Muscle layer of colon (tissue), 2 donors: Measurements from ENCODE around the gene OR6B3.
"Not testable (repeated sequence)": the region's sequence is repeated elsewhere in the genome, so short reads cannot be mapped to it uniquely, and the experiment has no call there.

Source experiments
- H3K27ac ChIP-seq: one replicate; pipeline ENCODE4 v1.7.0; 2013; ENCODE audit warnings: low read depth, mild to moderate bottlenecking, low read length, moderate library complexity
- H3K27me3 ChIP-seq, 2 donors: one replicate each; pipeline ENCODE4 v1.7.0; 2013; ENCODE audit warnings: low read length in 2 of 2, mild to moderate bottlenecking in 2 of 2; ENCODE audit not compliant: insufficient read depth in 2 of 2, control insufficient read depth in 1 of 2
- H3K36me3 ChIP-seq: one replicate; pipeline ENCODE4 v1.7.0; 2013; ENCODE audit warnings: mild to moderate bottlenecking, low read length; ENCODE audit not compliant: insufficient read depth
- H3K4me1 ChIP-seq: one replicate; pipeline ENCODE4 v1.7.0; 2013; ENCODE audit warnings: mild to moderate bottlenecking, low read length; ENCODE audit not compliant: insufficient read depth
- H3K4me3 ChIP-seq, 2 donors: one replicate each; pipeline ENCODE4 v1.7.0; 2013; ENCODE audit warnings: low read length in 2 of 2, low read depth in 1 of 2, mild to moderate bottlenecking in 1 of 2, moderate library complexity in 1 of 2
- H3K9ac ChIP-seq: one replicate; pipeline ENCODE4 v1.7.0; 2013; ENCODE audit warnings: low read length
- H3K9me3 ChIP-seq: one replicate; pipeline ENCODE4 v1.7.0; 2013; ENCODE audit warnings: mild to moderate bottlenecking, low read length
- donor health status: abdominal sarcoma.
- donor health status: Adenocarcinoma of cecum.

OR6B3 gene

DNA sequence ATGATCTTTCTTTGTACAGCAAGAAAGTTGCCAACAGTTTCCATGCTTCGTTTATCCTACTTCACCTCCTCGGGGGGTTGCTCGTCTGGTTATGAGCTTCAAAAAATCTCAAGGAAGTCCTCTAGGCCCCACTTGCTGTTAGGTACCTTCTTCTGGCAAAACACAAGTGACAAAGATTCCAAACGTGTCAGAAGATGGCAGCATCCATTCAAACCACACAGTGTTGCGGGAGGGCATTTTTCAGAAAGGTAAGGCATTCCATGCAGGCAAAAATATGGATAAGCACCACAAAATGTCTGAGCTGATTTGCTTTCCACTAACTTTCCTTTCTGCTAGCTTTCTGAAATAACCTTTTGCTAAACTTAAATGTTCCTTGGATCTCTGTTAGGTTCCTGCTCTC is 13.2 kb upstream of the OR6B3 start:
- Histone ChIP-seq H3K9me3 (peaks cover 4% of the 10 kb centered on the region), H3K27me3 (no peaks in the 10 kb centered on the region), H3K27ac (no peak overlapping the region), H3K9ac (no peak overlapping the region), H3K36me3 (no peaks in the 10 kb centered on the region), H3K4me3 (no peak overlapping the region), H3K4me1 (no peaks in the 10 kb centered on the region)

DNA sequence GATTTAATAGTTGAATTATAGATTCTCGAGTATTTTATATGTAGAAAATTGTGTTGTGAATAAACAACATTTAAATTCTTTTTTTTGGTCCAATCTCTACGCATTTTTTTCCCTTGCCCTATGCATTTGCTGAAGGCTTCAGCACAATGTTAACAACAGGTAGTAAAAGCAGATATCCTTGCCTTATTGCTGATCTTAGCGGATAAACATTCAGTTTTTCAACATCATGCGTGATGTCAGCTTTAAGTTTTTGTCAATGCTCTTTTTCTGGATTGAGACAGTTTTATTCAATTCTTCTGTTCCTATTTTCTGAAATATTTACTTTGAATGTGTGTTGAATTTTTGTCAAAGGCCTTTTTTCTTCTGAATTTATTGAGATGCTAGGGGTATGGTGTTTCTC is 11.6 kb upstream of the OR6B3 start:
- no peak overlapping the region for H3K27ac ChIP-seq
- no peak overlapping the region for H3K9ac ChIP-seq
- H3K27me3 ChIP-seq = no peaks in the 10 kb centered on the region
- H3K36me3 ChIP-seq = no peaks in the 10 kb centered on the region
- peaks cover 4% of the 10 kb centered on the region for H3K9me3 ChIP-seq
- no peak overlapping the region for H3K4me3 ChIP-seq
- H3K4me1 ChIP-seq = no peaks in the 10 kb centered on the region

DNA sequence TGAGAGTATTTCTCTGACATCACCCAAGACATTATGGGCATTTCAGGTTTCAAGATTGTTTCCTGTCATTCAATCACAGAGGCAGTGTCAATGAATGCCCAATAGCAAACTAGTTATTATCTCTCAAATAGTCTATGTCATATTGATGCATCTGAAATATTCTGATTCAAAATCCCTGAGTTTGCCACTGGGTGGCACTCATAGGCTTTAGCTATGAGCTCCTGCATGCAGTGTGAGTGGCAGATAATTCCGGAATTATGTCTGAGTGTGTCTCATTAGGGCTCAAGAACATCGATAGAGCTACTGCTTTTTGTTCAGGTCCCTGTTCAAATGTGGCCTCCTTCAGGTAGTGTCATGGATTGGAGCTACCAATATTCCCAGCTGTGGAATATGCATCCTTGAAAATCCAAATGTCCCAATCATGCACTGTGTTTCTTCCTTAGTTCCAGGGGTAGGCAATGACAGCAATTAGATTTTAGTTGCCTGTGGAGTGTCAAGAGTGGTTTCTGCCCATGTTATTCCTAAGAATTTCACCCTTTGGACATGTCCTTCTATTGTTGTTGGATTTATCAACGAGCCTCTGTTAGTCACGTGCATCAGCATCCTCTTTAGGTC is 7.8 kb upstream of the OR6B3 start:
- Histone ChIP-seq H3K27me3 (no peaks in the 10 kb centered on the region), H3K4me3 (no peak overlapping the region), H3K9ac (no peak overlapping the region), H3K36me3 (no peaks in the 10 kb centered on the region), H3K9me3 (no peaks in the 10 kb centered on the region), H3K27ac (no peak overlapping the region), H3K4me1 (no peaks in the 10 kb centered on the region)

DNA sequence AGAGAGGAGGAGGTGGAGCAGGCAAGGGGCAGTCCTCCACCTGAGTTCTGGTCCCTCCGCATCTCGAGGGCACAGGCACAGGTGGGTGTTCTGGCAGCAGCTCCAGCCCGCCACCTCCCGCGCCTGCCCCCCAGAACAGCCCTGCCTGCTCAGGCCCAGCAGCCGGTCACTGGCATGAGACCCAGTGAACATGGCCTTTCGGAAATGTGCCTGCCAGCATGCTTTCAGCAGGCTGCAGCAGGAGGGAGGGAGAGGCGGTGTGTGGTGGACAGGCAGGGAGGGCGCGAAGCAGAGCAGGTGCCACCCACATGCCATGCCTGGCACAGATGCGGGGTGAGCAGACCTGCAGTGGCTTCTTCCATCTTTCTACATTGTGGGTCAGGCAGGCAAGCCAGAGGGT is 3.4 kb upstream of the OR6B3 start:
- H3K4me3 ChIP-seq = no peak overlapping the region
- H3K36me3 ChIP-seq = no peaks in the 10 kb centered on the region
- peaks cover 0 to 14% of the 10 kb centered on the region in 2 donors for H3K27me3 ChIP-seq
- H3K27ac ChIP-seq = no peak overlapping the region
- no peak overlapping the region for H3K9ac ChIP-seq
- H3K9me3 ChIP-seq = no peaks in the 10 kb centered on the region
- no peaks in the 10 kb centered on the region for H3K4me1 ChIP-seq

DNA sequence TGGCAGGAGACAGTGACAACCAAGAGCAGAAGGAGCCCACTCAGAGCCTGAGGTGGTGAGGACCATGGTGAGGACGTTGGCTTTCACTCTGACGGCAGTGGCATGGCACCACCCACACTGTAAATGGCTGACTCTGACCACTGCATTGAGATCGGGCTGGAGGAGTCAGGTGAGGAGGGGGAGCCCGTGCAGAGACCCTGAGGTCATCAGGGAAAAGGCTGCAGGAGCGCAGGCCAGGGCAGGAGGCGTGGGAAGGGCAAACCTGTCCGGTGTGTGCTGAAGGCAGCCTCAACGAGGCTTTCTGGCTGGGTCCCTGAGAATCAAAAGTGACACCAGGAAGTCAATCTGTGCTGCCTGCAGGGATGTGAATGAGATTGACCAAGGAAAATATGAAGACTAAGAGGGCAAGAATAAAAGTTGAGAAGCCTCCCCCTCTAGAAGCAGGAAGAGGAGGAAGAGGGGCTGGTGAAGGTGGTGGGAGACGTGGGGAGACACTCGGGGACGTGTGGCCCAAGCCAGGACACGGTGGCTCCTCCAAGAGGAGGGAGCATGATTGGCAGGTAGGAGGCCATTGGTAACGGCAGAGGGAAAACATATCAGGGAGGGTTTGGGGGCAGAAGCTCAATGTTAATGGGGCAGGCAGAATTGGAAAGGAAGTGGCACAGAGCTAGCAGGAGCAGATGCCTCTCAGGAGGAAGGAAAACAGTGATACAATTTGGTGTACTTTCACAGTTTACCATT is 2.0 kb upstream of the OR6B3 start:
- no peak overlapping the region for H3K27ac ChIP-seq
- no peaks in the 10 kb centered on the region for H3K36me3 ChIP-seq
- no peak overlapping the region for H3K9ac ChIP-seq
- no peak overlapping the region for H3K4me3 ChIP-seq
- no peaks in the 10 kb centered on the region for H3K9me3 ChIP-seq
- H3K4me1 ChIP-seq = no peaks in the 10 kb centered on the region
- peaks cover 0 to 14% of the 10 kb centered on the region in 2 donors for H3K27me3 ChIP-seq

DNA sequence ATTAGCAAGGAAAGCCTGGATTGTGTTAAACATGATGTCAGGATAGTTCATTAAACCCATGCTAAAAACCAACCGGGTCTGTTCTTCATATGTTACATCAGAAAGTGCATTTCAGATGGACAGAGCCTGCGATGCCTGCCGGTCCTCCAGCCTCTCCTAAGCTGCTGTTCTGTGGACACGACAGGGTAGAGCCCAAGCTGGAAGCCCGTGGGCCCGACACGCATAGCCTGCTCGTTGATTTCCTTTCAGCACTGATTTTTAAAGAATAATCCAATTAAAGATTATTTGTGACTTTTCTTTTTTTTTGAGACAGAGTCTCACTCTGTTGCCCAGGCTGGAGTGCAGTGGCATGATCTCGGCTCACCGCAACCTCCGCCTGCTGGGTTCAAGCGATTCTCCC is 797 bp downstream of the OR6B3 start:
- no peak overlapping the region for H3K4me3 ChIP-seq
- H3K36me3 ChIP-seq = no peaks in the 10 kb centered on the region
- no peaks in the 10 kb centered on the region for H3K9me3 ChIP-seq
- no peak overlapping the region for H3K9ac ChIP-seq
- H3K4me1 ChIP-seq = no peaks in the 10 kb centered on the region
- H3K27ac ChIP-seq = no peak overlapping the region
- H3K27me3 ChIP-seq = peaks cover 0 to 14% of the 10 kb centered on the region in 2 donors

DNA sequence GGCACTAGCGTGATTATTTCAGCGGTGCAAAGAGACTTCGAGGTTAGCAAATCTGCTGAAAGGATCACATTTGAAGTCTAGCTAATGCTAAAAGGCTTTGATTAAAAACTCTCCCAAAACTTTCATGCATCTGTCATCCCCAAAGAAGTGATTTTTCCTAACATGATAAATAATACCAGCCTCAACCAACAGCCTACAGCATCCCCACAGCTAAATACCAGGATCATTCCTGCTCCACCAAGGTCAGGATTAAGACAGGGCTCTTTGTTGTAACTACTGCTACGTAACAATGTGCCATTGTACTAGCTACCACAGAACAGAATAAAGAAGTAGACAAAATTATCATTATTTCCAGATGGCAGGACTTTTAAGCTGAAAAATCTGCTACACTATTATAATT is 1.6 kb downstream of the OR6B3 start:
- H3K9me3 ChIP-seq = no peaks in the 10 kb centered on the region
- no peaks in the 10 kb centered on the region for H3K36me3 ChIP-seq
- no peak overlapping the region for H3K27ac ChIP-seq
- H3K4me1 ChIP-seq = no peaks in the 10 kb centered on the region
- peaks cover 0 to 14% of the 10 kb centered on the region in 2 donors for H3K27me3 ChIP-seq
- no peak overlapping the region for H3K9ac ChIP-seq
- H3K4me3 ChIP-seq = no peak overlapping the region

DNA sequence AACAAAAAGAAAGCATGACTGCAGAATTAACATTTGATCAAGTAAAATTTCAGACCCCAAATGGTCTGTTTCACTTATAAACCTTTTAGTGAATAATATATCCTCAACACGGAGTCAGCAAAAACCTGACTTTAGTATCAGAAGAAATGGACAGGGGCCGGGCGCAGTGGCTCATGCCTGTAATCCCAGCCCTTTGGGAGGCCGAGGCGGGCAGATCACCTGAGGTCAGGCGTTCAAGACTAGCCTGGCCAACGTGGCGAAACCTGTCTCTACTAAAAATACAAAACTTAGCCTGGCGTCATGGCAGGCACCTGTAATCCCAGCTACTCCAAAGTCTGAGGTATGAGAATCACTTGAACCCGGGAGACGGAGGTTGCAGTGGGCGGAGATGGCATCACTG is 3.0 kb downstream of the OR6B3 start:
- no peak overlapping the region for H3K27ac ChIP-seq
- peaks cover 0 to 14% of the 10 kb centered on the region in 2 donors for H3K27me3 ChIP-seq
- H3K9ac ChIP-seq = no peak overlapping the region
- no peak overlapping the region for H3K4me3 ChIP-seq
- no peaks in the 10 kb centered on the region for H3K9me3 ChIP-seq
- no peaks in the 10 kb centered on the region for H3K4me1 ChIP-seq
- H3K36me3 ChIP-seq = no peaks in the 10 kb centered on the region

DNA sequence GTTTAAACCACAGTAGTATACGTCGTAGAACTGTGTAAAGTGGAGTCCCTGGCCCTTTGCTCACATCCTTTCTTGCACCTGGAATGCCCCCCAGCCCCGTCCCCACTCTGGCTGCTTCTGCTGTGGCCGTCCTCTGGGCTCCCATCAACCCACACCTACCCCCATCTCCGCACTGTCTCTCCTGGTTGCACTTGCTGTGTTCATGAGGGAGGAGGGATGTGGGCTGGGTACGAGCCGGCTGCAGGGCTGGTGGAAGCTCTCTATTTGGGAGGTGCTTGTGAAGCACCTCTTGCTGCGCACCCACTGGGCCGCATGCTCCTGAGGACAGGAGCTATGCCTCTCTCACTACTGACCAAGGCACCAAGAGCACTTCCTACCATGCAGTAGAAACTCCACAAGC is 5.1 kb downstream of the OR6B3 start:
- no peaks in the 10 kb centered on the region for H3K4me1 ChIP-seq
- no peak overlapping the region for H3K4me3 ChIP-seq
- H3K36me3 ChIP-seq = no peaks in the 10 kb centered on the region
- peaks cover 0 to under 1% of the 10 kb centered on the region in 2 donors for H3K27me3 ChIP-seq
- H3K27ac ChIP-seq = no peak overlapping the region
- H3K9me3 ChIP-seq = no peaks in the 10 kb centered on the region
- H3K9ac ChIP-seq = no peak overlapping the region

DNA sequence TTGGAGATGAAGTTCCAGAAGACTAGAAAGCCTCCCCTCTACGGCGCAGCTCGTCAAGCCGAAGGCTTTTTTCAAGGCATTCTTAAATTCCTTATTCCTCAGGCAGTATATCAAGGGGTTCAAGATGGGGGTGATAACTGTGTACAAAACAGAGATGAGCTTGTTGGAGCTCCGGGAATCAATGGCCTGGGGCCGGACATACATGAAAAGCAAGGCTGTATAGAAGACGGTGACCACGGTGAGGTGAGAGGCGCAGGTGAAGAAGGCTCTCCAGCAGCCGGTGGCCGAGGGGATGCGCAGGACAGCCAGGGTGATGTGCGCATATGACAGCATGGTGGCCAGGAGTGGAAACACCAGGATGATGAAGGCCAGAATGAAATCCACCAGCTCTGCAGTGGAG is 8.2 kb downstream of the OR6B3 start:
- H3K9ac ChIP-seq = no peak overlapping the region
- H3K4me1 ChIP-seq = no peaks in the 10 kb centered on the region
- H3K4me3 ChIP-seq = no peak overlapping the region
- H3K27ac ChIP-seq = no peak overlapping the region
- H3K27me3 ChIP-seq = no peaks in the 10 kb centered on the region
- no peaks in the 10 kb centered on the region for H3K9me3 ChIP-seq
- H3K36me3 ChIP-seq = no peaks in the 10 kb centered on the region

DNA sequence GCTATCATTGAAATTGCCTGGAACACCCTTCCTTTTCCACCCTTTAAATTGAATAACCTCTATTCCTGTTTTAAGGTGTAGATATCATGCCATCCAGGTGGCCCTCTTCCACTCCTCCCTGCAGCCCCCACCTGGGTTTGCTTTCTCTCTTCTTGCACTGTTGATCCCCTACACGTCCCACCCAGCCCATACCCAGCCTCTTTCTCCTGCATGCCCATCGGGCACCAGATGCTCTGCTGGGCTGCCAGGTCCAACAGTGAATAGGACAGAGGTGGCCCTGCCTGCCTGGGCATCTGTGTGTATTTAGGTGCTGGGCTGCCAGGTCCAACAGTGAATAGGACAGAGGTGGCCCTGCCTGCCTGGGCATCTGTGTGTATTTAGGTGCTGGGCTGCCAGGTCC is 9.2 kb downstream of the OR6B3 start:
- H3K36me3 ChIP-seq, H3K9me3 ChIP-seq, H3K27ac ChIP-seq, H3K9ac ChIP-seq, H3K4me3 ChIP-seq, H3K4me1 ChIP-seq, H3K27me3 ChIP-seq: not testable (repeated sequence)
